Mesenchymal stem cell (in vitro differentiated cells and primary cell): ENCODE data around the gene POLRMT.
A peak's percentile ranks its signal among the peaks of the same experiment; 100 is the strongest.

Experiments
- DNase-seq: peaks from one replicate; pipeline ENCODE4 v3.0.0-alpha.2; 2013
- H2AFZ ChIP-seq: one replicate; pipeline ENCODE4 v1.6.1; 2013; ENCODE audit warnings: low read depth, mild to moderate bottlenecking, control low read depth, inconsistent platforms, low read length, moderate library complexity
- H2AK5ac ChIP-seq: 2 replicates; pipeline ENCODE4 v1.6.1; 2013; ENCODE audit warnings: low read length, moderate library complexity, mild to moderate bottlenecking, inconsistent platforms; ENCODE audit not compliant: severe bottlenecking
- H2BK120ac ChIP-seq: one replicate; pipeline ENCODE4 v1.6.1; 2013; ENCODE audit warnings: low read depth, mild to moderate bottlenecking, inconsistent platforms, low read length, moderate library complexity
- H2BK12ac ChIP-seq, 2 experiments: one replicate each; pipeline ENCODE4 v1.6.1; 2013; ENCODE audit warnings: inconsistent platforms in 2 of 2, low read length in 2 of 2, mild to moderate bottlenecking in 2 of 2, moderate library complexity in 2 of 2, control low read depth in 1 of 2
- H2BK15ac ChIP-seq: one replicate; pipeline ENCODE4 v1.6.1; 2013; ENCODE audit warnings: mild to moderate bottlenecking, low read depth, inconsistent platforms; ENCODE audit not compliant: poor library complexity, severe bottlenecking
- H2BK5ac ChIP-seq: 2 replicates; pipeline ENCODE4 v1.6.1; 2013; ENCODE audit warnings: low read depth, mild to moderate bottlenecking, low read length, control low read depth, inconsistent platforms; ENCODE audit not compliant: poor library complexity, severe bottlenecking
- H3K14ac ChIP-seq, 2 experiments: one replicate each; pipeline ENCODE4 v1.6.1; 2013; ENCODE audit warnings: inconsistent platforms in 2 of 2, low read length in 2 of 2, control low read depth in 1 of 2, mild to moderate bottlenecking in 1 of 2, moderate library complexity in 1 of 2
- H3K18ac ChIP-seq, 2 experiments: one replicate each; pipeline ENCODE4 v1.6.1; 2013; ENCODE audit warnings: inconsistent platforms in 2 of 2, low read length in 2 of 2, control low read depth in 1 of 2, low read depth in 1 of 2, mild to moderate bottlenecking in 1 of 2
- H3K23ac ChIP-seq, 2 experiments: one replicate each; pipeline ENCODE4 v1.6.1; 2013; ENCODE audit warnings: inconsistent platforms in 2 of 2, low read length in 2 of 2, mild to moderate bottlenecking in 2 of 2, moderate library complexity in 2 of 2, control low read depth in 1 of 2
- H3K27ac ChIP-seq: 2 replicates; pipeline ENCODE4 v1.5.1; 2013; ENCODE audit warnings: mild to moderate bottlenecking, moderate library complexity, low read length, control low read depth, inconsistent platforms; ENCODE audit not compliant: poor library complexity, severe bottlenecking
- H3K27me3 ChIP-seq, 2 experiments: 2 replicates each; pipeline versions ENCODE4 v1.6.1 to v1.7.0; 2013; ENCODE audit warnings: low read length in 2 of 2, mild to moderate bottlenecking in 2 of 2, moderate library complexity in 2 of 2, control low read depth in 1 of 2, inconsistent platforms in 1 of 2; ENCODE audit not compliant: control insufficient read depth in 1 of 2, insufficient read depth in 1 of 2
- H3K36me3 ChIP-seq, 2 experiments: 2 replicates each; pipeline versions ENCODE4 v1.6.1 to v1.7.0; 2013; ENCODE audit warnings: low read length in 2 of 2, control low read depth in 1 of 2, inconsistent platforms in 1 of 2, low read depth in 1 of 2, mild to moderate bottlenecking in 1 of 2; ENCODE audit not compliant: insufficient read depth in 2 of 2, control insufficient read depth in 1 of 2
- H3K4ac ChIP-seq, 2 experiments: one replicate each; pipeline ENCODE4 v1.6.1; 2013; ENCODE audit warnings: inconsistent platforms in 2 of 2, low read length in 2 of 2, mild to moderate bottlenecking in 2 of 2, moderate library complexity in 2 of 2, control low read depth in 1 of 2, low read depth in 1 of 2
- H3K4me1 ChIP-seq: 2 replicates; pipeline ENCODE4 v1.6.1; 2013; ENCODE audit warnings: low read depth, low read length, control low read depth; ENCODE audit not compliant: control insufficient read depth, insufficient read depth
- H3K4me2 ChIP-seq: 2 replicates; pipeline ENCODE4 v1.6.1; 2013; ENCODE audit warnings: low read length, mild to moderate bottlenecking, inconsistent platforms; ENCODE audit not compliant: poor library complexity, severe bottlenecking
- H3K4me3 ChIP-seq, 2 experiments: 2 replicates each; pipeline versions ENCODE4 v1.5.1 to v1.7.0; 2013; ENCODE audit warnings: low read length in 2 of 2, mild to moderate bottlenecking in 2 of 2, control low read depth in 1 of 2, low read depth in 1 of 2; ENCODE audit not compliant: insufficient read depth in 1 of 2
- H3K79me1 ChIP-seq: replicated peaks from 2 replicates; pipeline ENCODE4 v1.6.1; 2013; ENCODE audit warnings: mild to moderate bottlenecking, control low read depth, low read length, inconsistent platforms; ENCODE audit not compliant: poor library complexity, severe bottlenecking
- H3K9ac ChIP-seq: 2 replicates; pipeline ENCODE4 v1.7.0; 2013; ENCODE audit warnings: mild to moderate bottlenecking, low read length, moderate library complexity
- H3K9me3 ChIP-seq: 2 replicates; pipeline ENCODE4 v1.7.0; 2013; ENCODE audit warnings: mild to moderate bottlenecking, low read length; ENCODE audit not compliant: control insufficient read depth
- H4K8ac ChIP-seq: one replicate; pipeline ENCODE4 v1.6.1; 2013; ENCODE audit warnings: inconsistent platforms, mild to moderate bottlenecking, low read length, moderate library complexity
- H4K91ac ChIP-seq: one replicate; pipeline ENCODE4 v1.6.1; 2013; ENCODE audit warnings: mild to moderate bottlenecking, low read length, inconsistent platforms
- WGBS: methylation state at CpG from one replicate; pipeline ENCODE4 v1.1.7; 2013; ENCODE audit warnings: mixed read lengths; 5-methylcytosine and 5-hydroxymethylcytosine counted together

POLRMT gene

DNA sequence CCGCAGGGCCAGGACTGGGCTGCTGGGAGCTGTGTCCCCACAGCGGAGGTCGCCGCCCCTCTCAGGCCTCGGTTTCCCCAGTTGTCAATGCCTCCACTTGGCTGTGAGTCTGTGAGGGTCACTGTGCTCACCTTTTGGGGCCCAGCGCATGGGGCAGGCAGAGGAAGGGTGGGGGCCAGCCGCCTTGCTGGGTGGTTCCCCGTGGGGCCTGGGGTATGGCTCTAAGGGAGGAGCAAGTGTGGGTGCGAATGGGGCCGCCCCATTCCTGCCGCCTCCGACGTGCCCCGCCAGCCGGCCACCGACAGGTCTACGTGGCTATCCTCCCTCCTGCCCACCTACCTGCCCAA, 5.5 kb upstream of the POLRMT start:
- H3K18ac ChIP-seq: no peak overlapping the region
- no peak overlapping the region for H2BK15ac ChIP-seq
- H3K23ac ChIP-seq: no peak overlapping the region
- H3K14ac ChIP-seq: no peak overlapping the region
- peak overlapping the region in 1 of 2 experiments; percentile 81 for H3K4me3 ChIP-seq
- H3K9ac ChIP-seq: peak overlapping the region; percentile 67
- no peak overlapping the region for H2BK120ac ChIP-seq
- peaks cover 0 to 8% of the 10 kb centered on the region in 2 experiments for H3K27me3 ChIP-seq
- H3K4ac ChIP-seq: no peak overlapping the region
- peaks cover 0 to 20% of the 10 kb centered on the region in 2 experiments for H3K36me3 ChIP-seq
- no peak overlapping the region for H2BK5ac ChIP-seq
- no peak overlapping the region for H2BK12ac ChIP-seq
- no peak overlapping the region for H4K8ac ChIP-seq
- H2AK5ac ChIP-seq: no peak overlapping the region
- H3K27ac ChIP-seq: no peak overlapping the region
- DNase-seq: no peak
- peak overlapping the region; percentile 83 for H2AFZ ChIP-seq
- H3K4me2 ChIP-seq: peak overlapping the region; percentile 73
- H3K9me3 ChIP-seq: no peaks in the 10 kb centered on the region
- no peak overlapping the region for H4K91ac ChIP-seq
- peaks cover 12% of the 10 kb centered on the region for H3K79me1 ChIP-seq
- 71% methylated on average over 15 of the region's 17 CpGs for WGBS
- H3K4me1 ChIP-seq: peaks cover 24% of the 10 kb centered on the region

DNA sequence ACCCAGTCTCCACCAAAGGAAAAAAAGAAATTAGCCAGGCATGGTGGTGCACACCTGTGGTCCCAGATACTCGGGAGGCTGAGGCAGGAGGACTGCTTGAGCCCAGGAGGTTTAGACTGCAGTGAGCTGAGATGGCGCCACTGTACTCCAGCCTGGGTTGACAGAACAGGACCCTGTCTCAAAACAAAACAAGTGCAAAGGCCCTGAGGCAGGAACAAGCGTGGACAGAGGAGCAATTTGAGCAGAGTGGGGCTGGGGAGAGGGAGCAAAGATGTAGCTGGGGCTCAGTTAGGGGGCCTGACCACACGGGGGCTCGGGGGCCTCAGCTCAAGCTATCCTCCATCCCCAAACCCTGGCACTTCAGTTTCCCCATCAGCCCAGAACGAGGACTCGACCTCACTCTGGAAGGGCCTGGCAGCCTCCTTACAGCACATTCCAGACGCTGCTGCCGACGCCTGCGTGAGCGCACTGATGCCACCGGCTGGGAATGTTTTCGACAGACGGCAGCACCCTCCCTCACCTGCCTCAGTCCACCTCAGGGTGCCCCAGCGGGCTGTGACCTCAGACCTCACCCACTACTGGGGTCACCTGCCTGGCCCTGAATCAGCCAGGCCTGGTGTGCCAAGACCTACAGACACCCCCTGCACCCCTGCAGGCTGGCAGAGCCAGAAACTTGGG, 1.8 kb upstream of the POLRMT start:
- no peak for DNase-seq
- Histone ChIP-seq H2BK120ac (no peak overlapping the region), H2BK15ac (peak overlapping the region; percentile 2), H3K27me3 (peaks cover 0 to 8% of the 10 kb centered on the region in 2 experiments), H3K36me3 (peaks cover 8 to 11% of the 10 kb centered on the region in 2 experiments), H2AFZ (no peak overlapping the region), H3K79me1 (peaks cover 14% of the 10 kb centered on the region), H3K9me3 (no peaks in the 10 kb centered on the region), H3K4me1 (peaks cover 33% of the 10 kb centered on the region), H3K14ac (no peak overlapping the region), H3K18ac (no peak overlapping the region), H3K27ac (no peak overlapping the region), H4K8ac (no peak overlapping the region), H2AK5ac (no peak overlapping the region), H3K4me3 (no peak overlapping the region), H3K23ac (no peak overlapping the region), H2BK5ac (no peak overlapping the region), H3K4ac (peak overlapping the region in 1 of 2 experiments; percentile 16), H3K4me2 (no peak overlapping the region), H3K9ac (no peak overlapping the region), H4K91ac (no peak overlapping the region), H2BK12ac (no peak overlapping the region)
- 90% methylated on average over 16 of the region's 16 CpGs for WGBS

DNA sequence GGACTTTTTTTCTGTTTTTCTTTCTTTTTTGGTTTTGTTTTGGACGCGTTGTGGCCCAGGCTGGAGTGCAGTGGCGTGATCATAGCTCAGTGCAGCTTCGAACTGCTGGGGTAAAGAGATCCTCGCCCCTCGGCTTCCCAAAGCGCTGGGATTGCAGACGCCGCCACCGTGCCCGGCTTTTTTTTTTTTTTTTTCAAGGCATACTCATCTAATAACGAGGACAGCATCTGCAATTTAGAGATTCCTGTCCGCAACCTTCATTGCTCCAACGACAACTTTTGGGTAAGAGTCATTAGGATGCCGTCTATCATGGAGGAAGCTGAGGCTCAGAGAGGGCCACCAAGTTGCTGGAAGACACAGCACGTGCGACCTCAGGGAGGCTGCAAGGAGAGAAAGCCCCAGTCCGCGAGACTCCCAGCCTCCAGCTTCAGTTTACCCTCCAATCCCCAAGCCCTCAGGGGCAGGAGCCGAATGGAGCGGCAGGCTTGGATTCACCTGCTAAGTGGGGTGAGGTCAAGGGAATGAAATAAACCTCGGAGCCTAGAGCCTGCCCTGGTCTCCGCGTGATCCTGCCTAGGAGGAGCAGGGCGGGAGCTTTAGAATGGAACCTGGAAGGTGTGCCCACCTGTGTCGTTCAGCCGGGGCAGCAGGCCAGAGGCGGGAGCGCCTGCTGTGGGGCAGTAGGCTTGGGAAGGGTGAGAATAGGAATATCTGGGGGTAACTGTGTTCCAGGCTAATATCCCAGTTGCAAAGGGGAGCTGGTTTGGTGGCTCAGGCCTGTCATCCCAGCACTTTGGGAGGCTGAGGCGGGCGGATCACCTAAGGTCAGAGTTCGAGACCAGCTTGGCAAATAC, 676 bp upstream of the POLRMT start:
- no peak overlapping the region for H3K23ac ChIP-seq

GRCh38 chr19:632579-633067, 714 bp downstream of the POLRMT start:
- Histone ChIP-seq H3K9me3 (no peaks in the 10 kb centered on the region), H3K27me3 (no peaks in the 10 kb centered on the region), H2BK12ac (peak overlapping the region in 1 of 2 experiments; percentile 37), H3K36me3 (peaks cover 21 to 30% of the 10 kb centered on the region in 2 experiments), H3K4me3 (peak overlapping the region; percentile 68 to 97), H2BK15ac (peak overlapping the region; percentile 84), H2AK5ac (no peak overlapping the region), H3K4ac (peak overlapping the region; percentile 42 to 77), H3K14ac (peak overlapping the region in 1 of 2 experiments; percentile 35), H3K4me2 (peak overlapping the region; percentile 89), H4K91ac (no peak overlapping the region), H2BK120ac (peak overlapping the region; percentile 44), H2AFZ (peak overlapping the region; percentile 60), H3K18ac (peak overlapping the region in 1 of 2 experiments; percentile 94), H3K9ac (peak overlapping the region; percentile 85), H2BK5ac (no peak overlapping the region), H3K27ac (peak overlapping the region; percentile 55), H3K4me1 (peaks cover 28% of the 10 kb centered on the region), H3K79me1 (peaks cover 23% of the 10 kb centered on the region), H4K8ac (peak overlapping the region; percentile 35), H3K23ac (no peak overlapping the region)
- WGBS: under 1% methylated on average over 35 of the region's 35 CpGs
- peak; percentile 74 for DNase-seq

More for the DNA sequence above, 676 bp upstream of the POLRMT start:
- no peak overlapping the region for H2BK120ac ChIP-seq
- H3K9ac ChIP-seq: peak overlapping the region; percentile 85
- no peak overlapping the region for H2BK5ac ChIP-seq
- H2AFZ ChIP-seq: no peak overlapping the region
- peak overlapping the region; percentile 44 for H2BK15ac ChIP-seq
- no peak overlapping the region for H3K4ac ChIP-seq
- H3K9me3 ChIP-seq: no peaks in the 10 kb centered on the region
- H3K79me1 ChIP-seq: peaks cover 14% of the 10 kb centered on the region
- H3K4me3 ChIP-seq: peak overlapping the region; percentile 76 to 97
- no peak for DNase-seq
- H3K4me1 ChIP-seq: peaks cover 31% of the 10 kb centered on the region
- peak overlapping the region; percentile 72 for H3K4me2 ChIP-seq
- no peak overlapping the region for H4K91ac ChIP-seq
- peaks cover 12 to 20% of the 10 kb centered on the region in 2 experiments for H3K36me3 ChIP-seq
- H3K27ac ChIP-seq: peak overlapping the region; percentile 62
- peak overlapping the region in 1 of 2 experiments; percentile 50 for H3K18ac ChIP-seq
- peak overlapping the region in 1 of 2 experiments; percentile 35 for H2BK12ac ChIP-seq
- H3K27me3 ChIP-seq: peaks cover 0 to 7% of the 10 kb centered on the region in 2 experiments
- H4K8ac ChIP-seq: peak overlapping the region; percentile 12
- H2AK5ac ChIP-seq: no peak overlapping the region
- H3K14ac ChIP-seq: no peak overlapping the region
- 35% methylated on average over 32 of the region's 32 CpGs for WGBS
